Ectodermal cell (in vitro differentiated cells): ENCODE results near the gene SCP2D1.

Experiments
- H3K27ac ChIP-seq: 2 replicates; pipeline ENCODE4 v1.7.0; 2013; ENCODE audit warnings: mild to moderate bottlenecking, low read depth, low read length; ENCODE audit not compliant: insufficient read depth, poor library complexity, severe bottlenecking
- H3K27me3 ChIP-seq: 2 replicates; pipeline ENCODE4 v1.7.0; 2013; ENCODE audit warnings: mild to moderate bottlenecking, low read length; ENCODE audit not compliant: insufficient read depth, control insufficient read depth, poor library complexity, severe bottlenecking
- H3K36me3 ChIP-seq: one replicate; pipeline ENCODE4 v1.7.0; 2013; ENCODE audit warnings: low read length; ENCODE audit not compliant: control insufficient read depth, insufficient read depth
- H3K4me1 ChIP-seq: one replicate; pipeline ENCODE4 v1.7.0; 2013; ENCODE audit warnings: low read length; ENCODE audit not compliant: control insufficient read depth, insufficient read depth
- H3K4me3 ChIP-seq: 2 replicates; pipeline ENCODE4 v1.7.0; 2013; ENCODE audit warnings: low read depth, low read length, control low read depth; ENCODE audit not compliant: insufficient read depth
- H3K9me3 ChIP-seq: 2 replicates; pipeline ENCODE4 v1.7.0; 2013; ENCODE audit warnings: mild to moderate bottlenecking, low read length, moderate library complexity; ENCODE audit not compliant: control insufficient read depth
- WGBS, 2 experiments: methylation state at CpG; one replicate each; pipeline ENCODE4 v1.1.7; 2013; ENCODE audit warnings: missing lambda C conversion rate in 2 of 2; 5-methylcytosine and 5-hydroxymethylcytosine counted together

SCP2D1 gene

GRCh38 chr20:18857640-18858039 is 44.1 kb downstream of the SCP2D1 start:
- no peak overlapping the region for H3K27ac ChIP-seq
- peaks cover 35% of the 10 kb centered on the region for H3K27me3 ChIP-seq
- H3K4me3 ChIP-seq: no peak overlapping the region
- no peaks in the 10 kb centered on the region for H3K9me3 ChIP-seq
- H3K36me3 ChIP-seq: no peaks in the 10 kb centered on the region
- no peaks in the 10 kb centered on the region for H3K4me1 ChIP-seq
- 92 to 96% methylated on average over 1 of the region's 1 CpG for WGBS, 2 experiments

GRCh38 chr20:18858816-18859215 is 45.2 kb downstream of the SCP2D1 start:
- 90 to 98% methylated on average over 3 of the region's 3 CpGs for WGBS, 2 experiments
- Histone ChIP-seq H3K27me3 (peaks cover 35% of the 10 kb centered on the region), H3K4me3 (no peak overlapping the region)

More at GRCh38 chr20:18858816-18859215, 45.2 kb downstream of the SCP2D1 start:
- Histone ChIP-seq H3K27ac (no peak overlapping the region), H3K4me1 (no peaks in the 10 kb centered on the region), H3K36me3 (no peaks in the 10 kb centered on the region), H3K9me3 (no peaks in the 10 kb centered on the region)
